ENCODE results near the gene PCDHGA9.
"Not testable (repeated sequence)": the region's sequence is repeated elsewhere in the genome, so short reads cannot be mapped to it uniquely, and the experiment has no call there.

The PCDHGA9 gene

DNA sequence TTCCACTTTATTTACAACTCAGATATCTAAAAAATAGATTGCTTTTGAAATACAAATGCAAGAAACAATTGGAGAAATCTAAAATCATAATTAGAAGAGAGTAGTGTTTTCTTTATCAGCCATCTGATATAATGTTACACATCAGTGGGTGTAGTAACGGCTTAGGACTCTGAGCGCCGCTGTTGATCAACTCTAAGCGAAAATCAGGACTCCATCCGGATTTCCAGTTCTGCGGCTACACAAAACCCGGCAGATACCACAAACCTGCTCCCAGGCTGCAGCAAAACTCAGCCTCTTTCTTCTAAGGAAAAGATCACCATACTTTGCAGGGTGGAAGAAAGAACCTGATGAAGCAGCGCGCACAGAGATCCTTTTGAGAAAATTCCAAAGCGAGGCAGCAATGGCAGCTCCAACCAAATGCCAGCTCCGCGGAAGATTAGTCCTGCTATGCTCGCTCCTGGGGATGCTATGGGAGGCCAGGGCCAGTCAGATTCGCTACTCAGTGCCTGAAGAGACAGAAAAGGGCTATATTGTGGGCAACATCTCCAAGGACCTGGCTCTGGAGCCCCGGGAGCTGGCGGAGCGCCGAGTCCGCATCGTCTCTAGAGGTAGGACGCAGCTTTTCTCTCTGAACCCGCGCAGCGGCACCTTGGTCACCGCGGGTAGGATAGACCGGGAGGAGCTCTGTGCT lies at the start of gene PCDHGA9:
Gene PCDHGA9 (plus strand): TSS at position 226 of the 691 bp plus-strand sequence. CDS start 175 bp downstream, at position 401.
- DNase-seq (ENCODE audit: extremely low read depth in 1 of 2, low read depth in 1 of 2), result no peak

DNA sequence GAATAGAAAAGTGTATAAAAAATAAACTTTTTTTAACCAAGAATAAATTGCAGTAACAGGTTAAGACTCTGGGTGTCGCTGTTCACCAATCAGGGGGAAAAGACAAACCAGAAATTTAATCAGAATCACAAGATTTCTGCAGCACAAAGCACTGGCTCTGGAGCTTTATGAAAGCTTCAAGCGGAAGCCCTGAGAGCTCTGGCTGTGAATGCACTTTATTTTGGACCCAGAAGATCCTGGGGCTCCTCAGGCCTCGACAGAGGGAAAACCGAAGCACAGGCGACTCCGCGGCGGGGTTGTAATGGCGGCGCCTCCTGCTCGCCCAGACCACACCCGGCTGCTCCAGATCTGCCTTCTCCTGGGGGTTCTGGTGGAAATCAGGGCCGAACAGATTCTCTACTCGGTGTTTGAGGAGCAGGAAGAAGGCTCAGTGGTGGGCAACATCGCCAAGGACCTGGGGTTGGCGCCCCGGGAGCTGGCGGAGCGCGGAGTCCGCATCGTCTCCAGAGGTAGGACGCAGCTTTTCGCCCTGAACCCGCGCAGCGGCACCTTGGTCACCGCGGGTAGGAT lies 47.6 kb upstream of the PCDHGA9 start, which contains the start of gene PCDHGA4:
Gene PCDHGA4 (plus strand): TSS at position 122 of the 570 bp plus-strand sequence. CDS start 87 bp downstream, at position 209.
- DNase-seq (ENCODE audit: extremely low read depth in 1 of 2, low read depth in 1 of 2), result no peak

GRCh38 chr5:141355641-141356040 lies 46.9 kb upstream of the PCDHGA9 start:
- DNase-seq (ENCODE audit: extremely low read depth in 1 of 2, low read depth in 1 of 2), result no peak

DNA sequence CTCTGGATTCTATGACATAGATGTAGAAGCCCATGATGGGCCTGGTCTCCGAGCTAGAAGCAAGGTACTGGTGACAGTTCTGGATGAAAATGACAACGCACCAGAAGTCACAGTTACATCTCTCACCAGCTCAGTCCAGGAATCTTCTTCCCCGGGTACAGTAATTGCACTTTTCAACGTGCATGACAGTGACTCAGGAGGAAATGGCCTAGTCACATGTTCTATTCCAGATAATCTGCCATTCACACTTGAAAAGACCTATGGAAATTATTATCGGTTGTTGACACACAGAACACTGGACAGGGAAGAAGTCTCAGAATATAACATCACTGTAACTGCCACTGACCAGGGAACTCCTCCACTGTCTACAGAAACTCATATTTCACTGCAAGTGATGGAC lies 46.4 kb upstream of the PCDHGA9 start:
- no peak for DNase-seq (ENCODE audit: extremely low read depth in 1 of 2, low read depth in 1 of 2)

- no peak for DNase-seq (ENCODE audit: extremely low read depth in 1 of 2, low read depth in 1 of 2)
Observed at GRCh38 chr5:141356950-141357349, 45.6 kb upstream of the PCDHGA9 start.

DNA sequence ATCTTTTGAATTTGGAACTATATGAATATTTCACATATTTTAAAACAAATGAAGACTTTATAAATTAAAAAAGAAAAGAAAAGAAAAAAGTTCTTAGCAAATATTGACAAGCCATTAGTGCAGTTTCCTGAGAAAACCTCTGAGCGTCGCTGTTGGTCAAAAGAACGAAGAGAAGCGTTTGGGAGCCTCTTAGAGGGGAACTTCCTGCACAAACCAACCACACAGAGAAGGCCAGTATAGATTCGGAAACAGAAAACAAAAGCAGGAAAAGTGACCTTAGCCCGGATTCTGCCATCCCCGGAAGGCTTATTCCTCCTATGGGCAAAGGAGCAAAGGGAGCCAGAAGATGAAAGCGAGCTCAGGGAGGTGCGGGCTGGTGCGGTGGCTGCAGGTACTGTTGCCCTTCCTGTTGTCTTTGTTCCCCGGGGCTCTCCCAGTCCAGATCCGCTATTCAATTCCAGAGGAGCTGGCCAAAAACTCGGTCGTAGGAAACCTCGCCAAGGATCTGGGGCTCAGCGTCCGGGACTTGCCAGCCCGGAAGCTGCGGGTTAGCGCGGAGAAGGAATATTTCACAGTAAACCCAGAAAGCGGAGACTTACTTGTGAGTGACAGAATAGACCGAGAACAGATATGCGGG lies 42.7 kb upstream of the PCDHGA9 start, which contains the start of gene PCDHGB2:
Gene PCDHGB2 (plus strand): TSS at position 205 of the 637 bp plus-strand sequence. CDS start 142 bp downstream, at position 347.
- no peak for DNase-seq (ENCODE audit: extremely low read depth in 1 of 2, low read depth in 1 of 2)

DNA sequence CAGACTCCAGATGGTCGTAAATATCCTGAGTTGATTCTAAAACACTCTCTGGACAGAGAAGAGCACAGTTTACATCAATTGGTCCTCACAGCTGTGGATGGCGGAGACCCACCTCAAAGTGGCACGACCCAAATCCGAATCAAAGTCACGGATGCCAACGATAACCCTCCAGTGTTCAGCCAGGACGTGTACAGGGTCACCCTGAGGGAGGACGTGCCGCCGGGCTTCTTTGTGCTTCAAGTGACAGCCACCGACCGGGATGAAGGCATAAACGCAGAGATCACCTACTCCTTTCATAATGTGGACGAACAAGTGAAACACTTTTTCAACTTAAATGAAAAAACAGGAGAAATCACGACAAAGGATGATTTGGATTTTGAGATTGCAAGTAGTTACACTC lies 41.9 kb upstream of the PCDHGA9 start:
- DNase-seq (ENCODE audit: extremely low read depth in 1 of 2, low read depth in 1 of 2), result no peak

- DNase-seq (ENCODE audit: extremely low read depth in 1 of 2, low read depth in 1 of 2), result no peak
Observed at GRCh38 chr5:141362719-141363118, 39.9 kb upstream of the PCDHGA9 start.

DNA sequence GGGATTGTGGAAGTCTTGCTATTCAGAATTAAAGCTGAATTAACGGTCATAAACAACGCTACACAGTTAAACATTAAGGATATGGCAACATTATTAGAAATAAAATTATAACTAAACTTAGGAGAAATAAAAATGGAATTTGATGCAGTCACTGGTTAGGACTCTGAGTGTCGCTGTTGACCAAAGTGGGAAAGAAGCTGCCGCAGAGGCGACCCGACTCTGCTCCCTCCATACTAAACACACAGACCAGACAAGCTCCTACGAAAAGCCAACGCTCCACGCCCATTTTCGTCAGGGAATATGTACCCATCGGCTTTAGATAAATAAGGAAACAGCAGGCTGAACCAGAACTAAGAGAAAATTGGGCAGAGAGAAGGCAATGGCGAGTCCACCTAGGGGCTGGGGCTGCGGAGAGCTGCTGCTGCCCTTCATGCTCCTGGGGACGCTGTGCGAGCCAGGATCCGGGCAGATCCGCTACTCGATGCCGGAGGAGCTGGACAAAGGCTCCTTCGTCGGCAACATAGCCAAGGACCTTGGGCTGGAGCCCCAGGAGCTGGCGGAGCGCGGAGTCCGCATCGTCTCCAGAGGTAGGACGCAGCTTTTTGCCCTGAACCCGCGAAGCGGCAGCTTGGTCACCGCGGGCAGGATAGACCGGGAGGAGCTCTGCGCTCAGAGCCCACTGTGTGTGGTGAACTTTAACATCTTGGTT lies 38.5 kb upstream of the PCDHGA9 start, which contains the start of gene PCDHGA5:
Gene PCDHGA5 (plus strand): TSS at position 211 of the 709 bp plus-strand sequence. CDS start 169 bp downstream, at position 380.
- DNase-seq (ENCODE audit: extremely low read depth in 1 of 2, low read depth in 1 of 2), result no peak

GRCh38 chr5:141366016-141366896 lies 36.3 kb upstream of the PCDHGA9 start:
- DNase-seq (ENCODE audit: extremely low read depth in 1 of 2, low read depth in 1 of 2), result no peak

- no peak for DNase-seq (ENCODE audit: extremely low read depth in 1 of 2, low read depth in 1 of 2)
Observed at GRCh38 chr5:141369994-141370848, 32.4 kb upstream of the PCDHGA9 start, which contains the start of gene PCDHGB3. Gene PCDHGB3, plus strand, starts transcription at chr5:141370242. Its CDS starts 153 bp downstream, at chr5:141370395.

DNA sequence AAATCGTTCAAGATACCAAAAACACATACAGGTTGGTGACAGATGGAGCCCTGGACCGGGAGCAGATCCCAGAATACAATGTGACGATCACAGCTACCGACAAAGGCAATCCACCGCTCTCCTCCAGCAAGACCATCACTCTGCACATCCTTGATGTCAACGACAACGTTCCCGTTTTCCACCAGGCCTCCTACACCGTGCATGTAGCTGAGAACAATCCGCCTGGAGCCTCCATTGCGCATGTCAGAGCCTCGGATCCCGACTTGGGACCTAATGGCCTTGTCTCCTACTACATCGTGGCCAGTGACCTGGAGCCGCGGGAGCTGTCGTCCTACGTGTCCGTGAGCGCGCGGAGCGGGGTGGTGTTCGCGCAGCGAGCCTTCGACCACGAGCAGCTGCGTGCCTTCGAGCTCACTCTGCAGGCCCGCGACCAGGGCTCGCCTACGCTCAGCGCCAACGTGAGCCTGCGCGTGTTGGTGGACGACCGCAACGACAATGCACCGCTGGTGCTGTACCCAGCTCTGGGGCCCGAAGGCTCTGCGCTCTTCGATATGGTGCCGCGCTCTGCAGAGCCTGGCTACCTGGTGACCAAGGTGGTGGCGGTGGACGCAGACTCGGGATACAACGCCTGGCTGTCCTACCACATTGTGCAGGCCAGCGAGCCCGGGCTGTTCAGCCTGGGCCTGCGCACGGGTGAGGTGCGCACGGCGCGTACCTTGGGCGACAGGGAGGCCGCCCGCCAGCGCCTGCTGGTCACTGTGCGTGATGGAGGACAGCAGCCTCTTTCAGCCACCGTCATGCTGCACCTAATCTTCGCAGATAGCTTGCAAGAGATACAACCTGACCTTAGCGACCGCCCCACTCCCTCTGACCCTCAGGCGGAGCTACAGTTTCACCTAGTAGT lies 30.8 kb upstream of the PCDHGA9 start:
- DNase-seq (ENCODE audit: extremely low read depth in 1 of 2, low read depth in 1 of 2), result no peak

GRCh38 chr5:141373673-141374317 lies 28.8 kb upstream of the PCDHGA9 start, which contains the start of gene PCDHGA6:
Gene PCDHGA6, plus strand, starts transcription at chr5:141373891. Its CDS starts 193 bp downstream, at chr5:141374084.
- DNase-seq (ENCODE audit: extremely low read depth in 1 of 2, low read depth in 1 of 2), result no peak

- no peak for DNase-seq (ENCODE audit: extremely low read depth in 1 of 2, low read depth in 1 of 2)
Observed at GRCh38 chr5:141374627-141375026, 28.0 kb upstream of the PCDHGA9 start.

- not testable (repeated sequence) for DNase-seq (ENCODE audit: extremely low read depth in 1 of 2, low read depth in 1 of 2)
Observed at GRCh38 chr5:141375444-141376155, 27.0 kb upstream of the PCDHGA9 start.

- DNase-seq (ENCODE audit: extremely low read depth in 1 of 2, low read depth in 1 of 2), result no peak
Observed at GRCh38 chr5:141382469-141383294, 19.9 kb upstream of the PCDHGA9 start, which contains the start of gene PCDHGA7. Gene PCDHGA7, plus strand, starts transcription at chr5:141382742. Its CDS starts 158 bp downstream, at chr5:141382900.

All from activated CD8-positive, alpha-beta memory T cell treated with anti-CD3 and anti-CD28 coated beads for 1 hour (primary cell).